Measurements from ENCODE around the gene FSIP1.

- TF ChIP-seq CTCF (IDR thresholded peaks at IDR 0.05) (no peak), POLR2A (IDR thresholded peaks at IDR 0.05) (no peak)
Observed at GRCh38 chr15:39591896-39592315, 190.7 kb downstream of the FSIP1 start.

Measured in body of pancreas (tissue), 4 donors.